ENCODE results near the gene PAK1IP1.
"Not testable (repeated sequence)": the region's sequence is repeated elsewhere in the genome, so short reads cannot be mapped to it uniquely, and the experiment has no call there.

The PAK1IP1 gene, protein sequence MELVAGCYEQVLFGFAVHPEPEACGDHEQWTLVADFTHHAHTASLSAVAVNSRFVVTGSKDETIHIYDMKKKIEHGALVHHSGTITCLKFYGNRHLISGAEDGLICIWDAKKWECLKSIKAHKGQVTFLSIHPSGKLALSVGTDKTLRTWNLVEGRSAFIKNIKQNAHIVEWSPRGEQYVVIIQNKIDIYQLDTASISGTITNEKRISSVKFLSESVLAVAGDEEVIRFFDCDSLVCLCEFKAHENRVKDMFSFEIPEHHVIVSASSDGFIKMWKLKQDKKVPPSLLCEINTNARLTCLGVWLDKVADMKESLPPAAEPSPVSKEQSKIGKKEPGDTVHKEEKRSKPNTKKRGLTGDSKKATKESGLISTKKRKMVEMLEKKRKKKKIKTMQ

DNA sequence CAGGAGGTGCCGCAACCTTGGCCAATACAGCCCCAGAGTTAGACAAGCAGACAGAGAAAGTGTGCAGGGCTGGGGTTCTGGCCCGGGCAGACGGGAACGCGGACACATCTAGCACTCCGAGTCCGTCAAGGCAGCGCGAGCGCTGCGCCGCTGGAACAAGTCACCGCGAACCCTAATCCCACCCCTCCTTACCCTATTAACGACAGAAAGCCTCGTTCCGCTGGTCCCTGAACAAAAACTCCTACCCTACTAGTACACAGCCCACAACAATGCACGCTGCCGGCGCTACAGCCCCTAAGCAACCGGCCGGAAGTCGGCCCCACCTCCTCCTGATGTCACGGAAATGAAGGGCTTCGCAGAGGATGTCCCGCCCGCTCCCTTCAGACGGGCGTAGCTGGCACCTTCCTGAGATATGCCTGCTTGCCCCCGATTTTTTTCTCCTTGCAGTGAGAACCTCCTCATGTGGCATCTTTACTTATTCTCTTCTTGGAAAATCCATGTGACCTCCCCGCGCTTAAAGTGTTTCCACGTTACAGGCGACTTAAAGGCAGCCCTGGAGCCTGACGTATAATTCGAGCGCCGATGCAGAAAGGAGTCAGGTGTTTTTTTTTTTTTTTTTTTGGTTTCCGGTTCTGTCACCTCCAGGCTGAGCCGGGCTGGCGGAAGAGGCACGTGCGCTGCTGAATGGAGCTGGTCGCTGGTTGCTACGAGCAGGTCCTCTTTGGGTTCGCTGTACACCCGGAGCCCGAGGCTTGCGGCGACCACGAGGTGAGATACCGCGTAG lies at the start of gene PAK1IP1, which contains the start of gene C6orf52:
Gene PAK1IP1, plus strand, starts transcription at position 671 of the 784 bp plus-strand sequence. Its CDS starts 14 bp downstream, at position 685.
Gene C6orf52, minus strand, starts transcription at position 315 of the 784 bp plus-strand sequence. CDS start 7,066 bp downstream, outside the sequence.
- DNase-seq = peak; percentile 92 to 93

DNA sequence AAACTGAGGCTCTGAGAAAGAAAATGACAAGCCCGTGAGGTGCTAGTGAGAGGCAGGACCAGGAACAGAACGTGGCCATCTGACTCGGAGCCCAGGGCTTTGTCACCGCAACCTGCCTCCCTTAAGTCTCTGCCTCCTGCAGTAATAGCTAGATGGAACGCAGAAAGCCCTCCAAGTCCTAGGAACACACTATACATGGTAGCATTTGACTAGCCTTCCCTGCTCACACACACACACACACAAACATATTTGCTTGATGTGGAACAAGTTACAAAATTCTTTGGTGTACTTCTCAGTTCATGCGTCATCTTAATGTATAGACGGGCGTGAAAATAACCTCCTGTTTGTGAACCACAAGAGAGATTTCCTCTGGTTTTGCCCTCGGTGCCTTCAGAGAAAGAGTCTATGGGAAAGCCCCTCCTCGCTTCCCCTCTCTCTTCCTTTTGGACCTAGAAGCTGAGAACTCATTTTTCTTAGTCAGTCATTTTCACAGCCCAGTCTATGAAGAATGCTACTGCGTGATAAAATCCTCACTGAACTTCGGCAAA lies 39.2 kb upstream of the PAK1IP1 start:
- peak in 1 of 2 donors; percentile 2 for DNase-seq

DNA sequence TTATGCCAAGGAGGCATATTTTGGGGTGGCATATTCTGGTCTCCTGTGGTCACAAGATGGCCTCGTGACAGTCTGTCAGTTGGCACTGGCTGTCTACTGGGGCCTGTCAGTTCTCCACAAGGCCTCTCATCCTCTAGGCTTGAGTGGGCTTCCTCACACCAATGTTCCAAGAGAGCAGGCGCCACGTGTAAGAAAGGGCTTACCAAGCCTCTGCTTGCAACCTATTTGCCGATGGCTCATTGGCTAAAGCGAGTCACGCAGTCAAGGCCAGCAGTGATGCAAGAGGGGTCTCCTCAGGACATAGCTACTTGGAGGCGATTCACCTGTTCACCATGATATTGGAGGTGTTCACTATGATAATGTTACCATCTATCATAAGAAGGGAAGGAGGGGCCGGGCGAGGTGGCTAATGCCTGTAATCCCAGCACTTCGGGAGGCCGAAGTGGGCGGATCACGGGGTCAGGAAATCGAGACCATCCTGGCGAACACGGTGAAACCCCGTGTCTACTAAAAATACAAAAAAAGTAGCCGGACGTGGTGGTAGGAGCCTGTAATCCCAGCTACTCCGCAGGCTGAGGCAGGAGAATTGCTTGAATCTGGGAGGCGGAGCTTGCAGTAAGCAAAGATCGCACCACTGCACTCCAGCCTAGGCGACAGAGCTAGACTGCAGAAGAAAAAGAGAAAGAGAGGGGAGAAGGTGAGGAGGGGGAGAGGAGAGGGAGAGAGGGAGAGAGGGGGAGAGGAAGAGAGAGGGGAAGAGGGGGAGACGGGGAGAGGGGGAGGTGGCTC lies 35.7 kb upstream of the PAK1IP1 start:
- no peak for DNase-seq

DNA sequence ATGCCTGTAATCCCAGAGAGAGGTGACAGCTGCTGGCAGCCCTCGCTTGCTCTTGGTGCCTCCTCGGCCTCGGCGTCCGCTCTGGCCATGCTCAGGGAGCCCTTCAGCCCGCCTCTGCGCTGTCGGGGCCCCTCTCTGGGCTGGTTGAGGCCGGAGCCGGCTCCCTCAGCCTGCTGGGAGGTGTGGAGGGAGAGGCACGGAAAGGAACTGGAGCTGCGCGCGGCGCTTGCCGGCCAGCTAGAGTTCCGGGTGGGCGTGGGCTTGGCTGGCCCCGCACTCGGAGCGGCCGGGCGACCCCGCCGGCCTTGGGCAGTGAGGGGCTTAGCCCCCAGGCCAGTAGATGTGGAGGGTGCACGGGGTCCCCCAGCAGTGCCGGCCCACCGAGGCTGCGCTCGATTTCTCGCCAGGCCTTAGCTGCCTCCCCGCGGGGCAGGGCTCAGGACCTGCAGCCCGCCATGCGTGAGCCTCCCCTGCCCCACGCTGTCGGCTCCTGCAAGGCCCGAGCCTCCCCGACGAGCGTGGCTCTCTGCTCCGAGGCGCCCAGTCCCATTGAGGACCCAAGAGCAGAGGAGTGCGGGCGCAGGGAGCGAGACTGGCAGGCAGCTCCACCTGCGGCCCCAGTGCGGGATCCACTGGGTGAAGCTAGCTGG lies 34.9 kb upstream of the PAK1IP1 start:
- DNase-seq = no peak

DNA sequence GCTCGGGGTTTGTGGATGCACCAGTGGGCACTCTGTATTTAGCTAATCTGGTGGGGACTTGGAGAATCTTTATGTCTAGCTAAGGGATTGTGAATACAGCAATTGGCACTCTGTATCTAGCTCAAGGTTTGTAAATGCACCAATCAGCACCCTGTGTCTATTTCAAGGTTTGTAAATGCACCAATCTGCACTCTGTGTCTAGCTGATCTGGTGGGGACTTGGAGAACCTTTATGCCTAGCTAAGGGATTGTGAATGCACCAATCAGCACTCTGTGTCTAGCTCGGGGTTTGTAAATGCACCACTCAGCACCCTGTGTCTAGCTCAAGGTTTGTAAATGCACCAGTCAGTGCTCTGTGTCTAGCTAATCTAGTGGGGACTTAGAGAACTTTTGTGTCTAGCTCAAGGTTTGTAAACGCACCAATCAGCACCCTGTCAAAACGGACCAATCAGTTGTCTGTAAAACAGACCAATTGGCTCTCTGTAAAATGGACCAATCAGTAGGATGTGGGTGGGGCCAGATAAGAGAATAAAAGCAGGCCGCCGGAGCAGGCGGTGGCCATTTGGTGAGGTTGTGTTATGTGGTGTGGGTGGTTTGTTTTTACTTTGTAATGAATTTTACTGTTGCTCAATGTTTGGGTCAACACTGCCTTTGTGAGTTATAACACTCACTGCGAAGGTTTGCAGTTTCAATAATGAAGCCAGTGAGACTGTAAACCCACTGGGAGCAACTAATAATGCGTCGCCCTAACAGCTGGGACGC lies 34.2 kb upstream of the PAK1IP1 start:
- not testable (repeated sequence) for DNase-seq

DNA sequence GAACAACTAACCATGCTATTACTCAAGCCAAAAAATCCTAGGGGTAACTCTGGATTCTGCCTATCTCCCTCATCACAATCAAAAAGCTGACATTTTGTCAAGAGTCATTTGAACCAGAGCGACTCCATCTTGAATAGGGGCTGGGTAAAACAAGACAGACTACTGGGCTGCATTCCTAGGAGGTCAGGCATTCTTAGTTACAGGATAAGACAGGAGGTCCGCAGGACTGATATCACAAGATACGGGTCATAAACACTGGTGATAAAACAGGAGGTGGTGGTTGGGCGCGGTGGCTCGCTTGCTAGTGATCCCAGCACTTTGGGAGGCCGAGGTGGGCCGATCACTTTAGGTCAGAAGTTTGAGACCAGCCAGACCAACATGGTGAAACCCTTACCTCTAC lies 32.6 kb upstream of the PAK1IP1 start:
- no peak for DNase-seq

DNA sequence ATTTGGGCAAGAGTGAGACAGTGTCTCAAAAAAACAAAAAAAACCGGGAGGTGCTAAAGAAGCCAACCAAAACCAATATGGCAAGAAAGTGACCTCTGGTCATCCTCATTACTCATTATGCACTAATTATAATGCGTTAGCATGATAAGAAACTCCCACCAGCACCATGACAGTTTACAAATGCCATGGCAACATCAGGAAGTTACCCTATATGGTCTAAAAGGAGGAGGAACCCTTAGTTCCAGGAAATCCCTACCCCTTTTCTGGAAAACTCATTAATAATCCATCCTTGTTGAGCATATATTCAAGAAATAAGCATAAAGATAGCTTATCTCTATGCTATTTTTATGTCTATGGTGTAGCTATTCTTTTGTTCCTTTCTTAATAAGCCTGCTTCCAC lies 32.0 kb upstream of the PAK1IP1 start:
- DNase-seq = no peak

DNA sequence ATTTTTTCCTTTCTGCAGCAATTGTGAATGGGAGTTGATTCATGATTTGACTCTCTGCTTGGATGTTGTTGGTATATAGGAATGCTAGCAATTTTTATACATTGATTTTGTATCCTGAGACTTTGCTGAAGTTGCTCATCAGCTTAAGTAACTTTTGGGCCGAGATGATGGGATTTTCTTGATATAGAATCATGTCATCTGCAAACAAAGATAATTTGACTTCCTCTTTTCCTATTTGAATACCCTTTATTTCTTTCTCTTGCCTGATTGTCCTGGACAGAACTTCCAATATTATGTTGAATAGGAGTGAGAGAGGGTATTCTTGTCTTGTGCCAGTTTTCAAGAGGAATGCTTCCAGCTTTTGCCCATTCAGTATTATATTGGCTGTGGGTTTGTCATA lies 29.2 kb upstream of the PAK1IP1 start:
- DNase-seq = not testable (repeated sequence)

DNA sequence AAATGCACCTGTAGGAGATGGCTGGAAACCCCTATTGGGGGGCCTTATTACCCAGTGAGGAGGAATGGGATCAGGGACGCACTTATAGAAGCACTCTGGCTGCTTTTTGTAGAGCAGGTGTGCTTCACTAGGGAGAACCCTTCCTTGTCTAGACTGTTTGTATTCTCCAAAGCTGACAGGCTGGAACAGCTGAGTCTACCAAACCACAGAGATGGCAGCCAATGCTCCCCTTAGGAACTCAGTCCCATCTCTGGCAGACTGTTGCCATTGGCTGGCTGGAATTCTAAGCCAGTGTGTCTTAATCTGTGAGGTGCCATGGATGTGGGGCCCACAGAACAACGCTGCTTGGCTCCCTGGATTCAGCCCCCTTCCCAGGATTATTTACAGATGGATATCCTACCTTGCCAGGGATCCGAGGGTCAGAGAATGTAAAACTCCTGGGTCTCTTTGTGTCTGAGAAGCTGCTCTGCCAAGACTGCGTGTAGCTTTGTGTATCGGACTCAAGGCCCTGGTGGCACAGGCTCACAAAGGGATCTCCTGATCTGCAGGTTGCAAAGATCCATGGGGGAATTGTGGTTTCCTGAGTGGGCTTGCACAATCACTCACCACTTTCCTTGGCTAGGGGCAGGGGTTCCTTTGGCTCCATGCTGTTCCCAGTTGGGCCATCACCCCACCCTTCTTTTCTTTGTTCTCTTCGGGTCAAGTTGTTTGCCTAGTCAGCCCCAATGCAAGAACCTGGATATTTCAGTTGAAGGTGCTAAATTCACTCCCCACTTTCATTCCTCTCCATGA lies 26.4 kb upstream of the PAK1IP1 start:
- DNase-seq = no peak

DNA sequence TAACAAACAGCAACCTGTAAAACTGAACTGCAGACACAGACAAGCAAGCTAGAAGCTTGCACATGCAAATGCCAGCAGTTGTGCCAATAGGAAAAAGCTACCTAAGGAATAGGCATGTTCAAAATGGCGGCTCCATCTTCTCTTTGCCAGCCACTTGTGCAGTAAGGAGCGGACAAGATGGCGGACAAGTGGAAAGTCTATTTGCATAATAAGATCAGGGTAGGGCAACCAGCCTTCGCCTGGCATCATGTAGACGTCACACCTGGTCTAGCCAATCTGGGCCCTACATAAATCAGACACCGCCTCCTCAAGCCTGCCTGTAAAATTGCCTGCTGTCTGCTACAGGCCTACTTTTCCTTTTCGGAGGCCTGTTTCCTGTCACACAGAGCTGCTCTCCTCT lies 18.4 kb upstream of the PAK1IP1 start:
- DNase-seq = no peak

DNA sequence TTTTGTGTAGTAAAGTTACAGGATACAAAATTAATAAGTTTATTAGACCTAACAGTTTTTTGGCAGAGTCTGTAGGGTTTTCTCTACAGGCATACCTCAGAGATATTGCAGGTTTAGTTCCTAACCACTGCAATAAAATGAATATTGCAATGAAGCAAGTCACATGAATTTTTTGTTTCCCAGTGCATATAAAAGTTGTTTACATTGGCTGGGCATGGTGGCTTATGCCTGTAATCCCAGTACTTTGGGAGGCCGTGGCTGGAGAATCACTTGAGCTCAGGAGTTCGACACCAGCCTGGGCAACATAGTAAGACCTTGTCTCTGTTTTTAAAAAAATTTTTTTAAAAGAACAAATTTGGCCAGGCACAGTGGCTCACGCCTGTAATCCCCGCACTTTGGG lies 16.3 kb upstream of the PAK1IP1 start:
- no peak for DNase-seq

DNA sequence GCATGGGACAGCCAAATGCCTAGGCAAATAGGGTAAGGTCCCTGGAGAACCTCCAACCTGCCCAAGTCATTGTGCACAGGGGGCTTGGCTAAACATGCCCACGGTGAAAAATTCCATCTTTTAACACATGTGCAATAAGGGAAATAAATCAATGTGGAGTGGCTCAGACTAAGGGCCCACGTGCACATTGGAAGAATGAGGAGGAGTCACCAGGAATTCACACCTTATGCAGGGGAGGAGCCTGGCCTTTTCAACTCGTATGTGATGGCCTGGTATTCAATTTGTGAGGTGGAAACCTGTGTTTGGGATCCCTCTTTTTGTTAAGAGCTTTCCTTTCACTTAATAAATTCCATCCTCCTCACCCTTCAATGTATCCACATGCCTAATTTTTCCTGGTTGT lies 13.0 kb upstream of the PAK1IP1 start:
- DNase-seq = no peak

DNA sequence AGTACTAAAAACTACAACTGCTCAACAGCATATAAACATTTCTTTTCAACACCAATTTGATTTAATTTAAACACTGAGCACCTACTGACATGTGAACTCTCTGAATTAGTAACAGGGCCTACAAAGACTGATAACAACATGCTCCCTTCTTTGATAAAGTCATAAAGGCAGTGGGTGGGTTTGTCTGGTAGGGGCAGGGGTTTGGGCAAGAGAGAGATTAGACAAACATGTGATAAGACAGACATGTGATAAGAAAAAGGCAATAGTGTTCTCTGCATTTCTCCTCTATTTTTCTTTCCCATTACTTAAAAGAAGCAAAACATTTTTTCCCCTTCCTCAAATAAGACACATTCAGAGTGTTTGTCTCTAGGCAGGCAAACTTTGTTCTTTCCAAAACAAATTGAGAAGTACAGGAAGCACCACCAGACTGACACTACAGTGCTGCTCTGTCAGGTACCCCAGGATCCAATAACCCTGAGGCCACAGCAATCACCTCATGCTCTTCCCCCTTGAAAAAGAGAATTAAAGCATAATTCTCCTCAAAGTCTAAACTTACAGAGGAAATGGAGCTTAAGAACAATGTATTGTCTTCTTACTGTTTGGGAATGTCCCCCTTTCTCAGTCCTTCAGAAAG lies 12.3 kb upstream of the PAK1IP1 start:
- no peak for DNase-seq

DNA sequence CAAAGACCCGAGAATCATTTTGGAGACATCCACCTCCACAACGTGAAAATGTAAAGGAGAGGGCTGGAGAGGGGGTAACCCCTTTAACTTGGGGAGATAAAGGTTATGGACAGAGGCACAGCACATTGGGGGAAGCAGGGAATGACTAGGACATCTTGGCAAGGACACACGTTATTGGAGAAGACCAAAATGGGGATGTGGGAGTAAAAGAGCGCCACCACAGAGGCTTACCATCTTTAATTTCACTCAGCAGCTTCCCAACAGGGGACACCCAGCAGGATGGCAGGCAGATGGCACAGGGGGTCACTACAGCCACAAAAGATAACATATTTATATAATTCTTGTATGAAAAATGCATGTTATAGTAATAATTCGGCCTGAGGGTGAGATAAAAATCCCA lies 10.2 kb upstream of the PAK1IP1 start:
- DNase-seq = no peak

DNA sequence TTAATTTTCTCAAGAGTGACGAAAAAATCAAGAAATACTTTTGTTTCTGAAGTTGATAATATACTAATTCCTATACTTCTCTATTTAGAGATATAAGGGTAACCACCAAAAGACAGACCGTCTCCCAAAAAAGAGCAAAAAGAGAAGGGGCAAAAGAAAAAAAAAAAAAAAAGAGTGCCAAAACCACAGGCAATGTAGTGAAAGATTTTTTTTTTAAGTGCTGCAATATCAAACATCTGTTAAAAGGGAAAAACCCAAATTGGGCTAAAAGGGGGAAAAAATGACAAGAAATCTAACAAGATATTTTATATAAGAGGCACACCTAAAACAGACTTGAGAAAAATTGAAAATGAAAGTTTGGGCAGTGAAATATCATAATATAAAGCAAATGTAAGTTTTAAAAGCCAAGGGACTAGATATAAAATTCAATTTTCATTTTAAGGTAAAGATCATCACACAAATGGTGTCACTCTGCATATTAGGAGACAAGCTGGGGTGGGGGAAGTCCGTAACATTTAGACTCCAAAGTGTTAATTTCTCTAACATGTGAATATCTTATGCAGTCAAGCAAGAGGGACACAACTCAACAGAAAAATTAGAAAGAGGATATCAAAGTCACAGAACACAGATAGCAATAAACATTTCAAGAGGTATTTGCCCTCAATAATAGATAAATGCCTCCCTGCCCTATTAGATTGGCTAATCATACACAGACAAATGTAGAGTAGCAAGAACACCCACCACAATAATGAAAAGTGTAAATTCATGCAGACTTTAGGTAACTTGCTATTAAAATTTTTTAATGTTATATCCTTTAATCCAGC lies 9.5 kb upstream of the PAK1IP1 start:
- no peak for DNase-seq

DNA sequence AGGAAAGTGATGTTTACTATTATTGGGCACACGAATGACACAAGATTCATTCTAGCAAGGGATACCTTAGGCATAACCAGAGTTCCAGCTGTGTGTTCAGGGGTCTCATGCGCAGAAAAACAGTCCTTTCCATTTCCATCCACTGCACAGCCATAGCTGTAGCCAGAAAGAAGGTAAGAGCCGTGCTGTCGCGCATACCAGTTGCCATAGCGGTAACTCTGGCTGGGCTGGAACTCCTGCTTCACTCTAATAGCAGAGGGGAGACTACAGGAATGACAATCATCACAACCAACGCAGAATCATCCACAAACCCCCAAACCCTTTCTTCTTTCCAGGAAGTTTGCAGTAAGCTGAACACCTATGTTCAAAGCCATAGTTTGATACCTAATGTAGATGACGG lies 7.9 kb upstream of the PAK1IP1 start:
- no peak for DNase-seq

DNA sequence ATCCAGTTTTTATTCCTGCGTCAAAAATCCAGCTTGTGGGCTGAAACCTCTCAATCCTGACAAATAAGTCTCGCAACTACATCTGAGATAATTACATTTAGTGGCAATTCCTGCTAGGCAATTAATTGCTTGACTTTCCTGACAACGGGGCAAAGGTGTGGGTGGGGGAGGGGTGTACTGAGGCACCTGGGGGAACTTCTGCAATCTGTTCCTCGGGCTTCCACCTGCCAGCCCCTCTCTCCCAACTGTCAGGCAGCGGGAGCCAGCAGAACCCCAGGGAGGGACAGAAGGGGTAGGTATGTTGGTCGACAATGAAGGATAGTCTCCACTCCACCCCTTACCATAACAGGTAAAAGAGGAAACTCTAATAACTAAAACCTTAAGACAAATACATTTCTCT lies 7.2 kb upstream of the PAK1IP1 start:
- DNase-seq = no peak

DNA sequence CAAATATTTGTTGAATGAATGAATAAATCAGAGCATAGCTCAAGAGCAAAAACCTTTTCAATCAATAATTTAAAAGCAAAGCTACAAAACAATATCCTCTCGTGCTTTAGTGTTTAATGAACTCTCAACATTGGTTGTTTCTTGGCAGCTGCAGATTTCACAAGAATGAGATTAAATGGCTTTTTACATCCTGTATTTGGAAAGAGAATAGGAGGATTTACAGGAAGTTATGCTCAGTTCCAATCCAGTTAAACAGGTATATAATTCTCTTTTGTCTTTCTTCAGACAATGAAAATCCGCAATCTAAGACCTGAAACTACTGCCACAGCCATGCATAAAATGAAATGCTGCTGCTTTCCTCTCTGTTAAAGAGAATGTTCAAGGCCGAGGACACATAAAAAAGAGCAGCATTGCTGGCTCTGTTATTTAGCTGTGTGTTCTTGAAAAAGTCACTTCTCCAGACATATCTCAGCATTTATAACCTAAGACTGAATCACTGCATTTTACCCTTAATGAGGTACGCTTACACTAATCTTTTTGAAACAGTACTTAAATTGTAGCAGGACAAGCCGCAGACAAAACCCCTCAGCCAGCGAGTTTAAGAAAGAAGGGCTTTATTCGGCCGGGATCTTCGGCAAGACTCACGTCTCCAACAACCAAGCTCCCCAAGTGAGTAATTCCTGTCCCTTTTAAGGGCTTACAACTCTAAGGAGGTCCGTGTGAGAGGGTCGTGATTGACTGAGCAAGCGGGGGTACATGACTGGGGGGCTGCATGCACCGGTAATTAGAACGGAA lies 3.9 kb upstream of the PAK1IP1 start:
- no peak for DNase-seq

Data from activated CD4-positive, alpha-beta T cell treated with anti-CD3 and anti-CD28 coated beads for 4 hours (primary cell).